HG03565 (cell line): ENCODE measurements around the gene PRSS56.
"Not testable (repeated sequence)": the region's sequence is repeated elsewhere in the genome, so short reads cannot be mapped to it uniquely, and the experiment has no call there.

Source experiments
- ATAC-seq: cut with Tn5 transposase; IDR thresholded peaks from one replicate; pipeline ENCODE4 v1.9.1; 2021; ENCODE audit warnings: mild to moderate bottlenecking, moderate library complexity; ENCODE audit not compliant: unreplicated experiment

The PRSS56 gene

GRCh38 chr2:232524771-232525170 lies 4.6 kb downstream of the PRSS56 start:
- ATAC-seq: no peak

DNA sequence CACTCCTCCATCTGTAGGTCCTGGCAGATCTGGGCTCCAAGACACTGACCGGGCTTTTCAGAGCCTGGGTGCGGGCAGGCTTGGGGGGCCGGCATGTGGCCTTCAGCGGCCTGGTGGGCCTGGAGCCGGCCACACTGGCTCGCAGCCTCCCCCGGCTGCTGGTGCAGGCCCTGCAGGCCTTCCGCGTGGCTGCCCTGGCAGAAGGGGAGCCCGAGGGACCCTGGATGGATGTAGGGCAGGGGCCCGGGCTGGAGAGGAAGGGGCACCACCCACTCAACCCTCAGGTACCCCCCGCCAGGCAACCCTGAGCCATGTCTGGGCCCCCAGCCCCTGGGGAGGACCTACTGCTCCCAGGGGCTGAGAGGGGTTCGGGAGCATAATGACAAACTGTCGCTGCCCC lies 5.0 kb downstream of the PRSS56 start:
- ATAC-seq: no peak

DNA sequence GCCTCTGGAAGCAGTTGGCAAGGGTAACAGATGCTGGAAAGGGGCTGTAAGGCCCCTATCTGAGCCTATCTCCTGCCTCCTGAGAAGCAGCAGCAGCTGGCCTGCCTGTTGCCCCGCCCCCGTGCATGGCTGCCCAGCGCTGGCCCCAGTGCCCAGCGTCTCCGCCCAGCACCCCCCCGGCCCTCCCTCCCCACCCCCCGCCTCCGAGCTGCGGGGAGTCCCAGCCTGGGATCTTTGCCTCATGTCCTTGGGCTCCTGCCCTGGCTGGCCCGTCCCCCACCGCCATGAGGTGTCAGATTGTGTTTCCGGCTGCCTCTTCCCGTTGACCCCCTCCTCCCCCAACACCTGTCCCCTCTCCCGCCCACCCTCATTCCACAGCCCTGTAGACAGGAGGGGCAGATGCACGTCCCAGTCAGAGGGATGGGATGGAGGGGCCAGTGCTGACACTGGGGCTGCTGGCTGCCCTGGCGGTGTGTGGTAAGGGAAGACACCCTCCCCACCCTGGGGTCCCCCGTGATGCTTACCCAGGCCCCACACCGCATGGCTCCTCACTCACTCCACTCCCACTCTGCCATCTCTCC lies 5.7 kb downstream of the PRSS56 start, which contains the start of gene CHRND:
CHRND (plus strand) TSS at position 370 of the 581 bp plus-strand sequence; CDS start at position 426, 56 bp downstream.
- no peak for ATAC-seq

GRCh38 chr2:232526372-232526941 lies 6.3 kb downstream of the PRSS56 start:
- no peak for ATAC-seq

DNA sequence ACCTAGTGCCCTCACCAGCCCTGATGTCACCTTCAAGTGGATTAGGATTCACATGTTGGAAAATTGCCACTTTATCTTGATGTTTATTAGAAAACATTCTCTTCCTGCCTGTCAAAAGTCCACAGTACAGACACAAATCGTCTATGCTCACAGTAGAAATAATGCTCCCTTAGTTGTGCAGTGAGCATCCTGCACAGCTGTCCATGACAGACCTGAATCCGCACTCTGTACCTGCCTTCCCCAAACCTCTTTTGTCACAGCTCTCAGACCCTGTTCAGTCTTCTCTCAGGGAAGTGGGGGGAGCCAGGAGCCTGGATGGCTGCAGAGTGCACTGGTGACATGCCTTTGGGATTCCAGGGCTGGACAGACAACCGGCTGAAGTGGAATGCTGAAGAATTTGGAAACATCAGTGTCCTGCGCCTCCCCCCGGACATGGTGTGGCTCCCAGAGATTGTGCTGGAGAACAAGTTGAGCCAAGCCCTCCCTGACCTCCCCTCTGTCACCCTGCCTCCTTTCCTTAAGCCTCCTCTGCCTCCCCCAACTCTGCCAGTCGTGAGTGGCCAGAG lies 7.8 kb downstream of the PRSS56 start:
- ATAC-seq: no peak

DNA sequence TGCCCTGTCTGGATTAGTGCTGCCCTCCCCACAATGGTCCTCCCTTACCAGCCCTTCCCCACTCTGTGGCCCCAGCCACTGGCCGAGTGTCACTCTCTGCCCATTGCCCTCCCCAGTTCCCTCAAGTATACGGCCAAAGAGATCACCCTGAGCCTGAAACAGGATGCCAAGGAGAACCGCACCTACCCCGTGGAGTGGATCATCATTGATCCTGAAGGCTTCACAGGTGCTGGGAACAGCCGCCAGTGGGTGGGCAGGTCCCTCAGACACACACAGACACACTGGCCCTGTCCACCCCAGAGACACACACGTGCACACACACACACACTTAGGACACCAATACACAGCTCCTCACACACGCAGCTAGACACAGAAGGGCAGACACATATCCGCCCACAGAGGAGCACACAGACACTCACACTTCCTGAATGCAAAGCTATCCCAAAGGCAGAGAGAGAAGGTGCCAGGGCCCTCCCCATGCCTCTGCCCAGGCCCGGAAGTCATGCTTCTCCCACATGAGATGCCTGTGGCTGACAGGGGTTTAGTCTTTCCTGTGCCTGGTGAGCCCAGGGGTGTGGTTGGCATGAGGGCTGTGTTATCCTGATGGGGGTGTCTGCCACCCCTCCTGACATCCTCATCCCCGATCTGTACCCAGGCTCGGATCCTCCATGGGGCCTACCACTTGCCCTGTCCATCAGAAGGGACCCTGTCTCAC lies 8.7 kb downstream of the PRSS56 start:
- no peak for ATAC-seq

- no peak for ATAC-seq
These were observed 9.8 kb downstream of the PRSS56 start for GRCh38 chr2:232529806-232530547.

GRCh38 chr2:232530626-232531260 lies 10.6 kb downstream of the PRSS56 start:
- no peak for ATAC-seq

- ATAC-seq: no peak
These were observed 12.2 kb downstream of the PRSS56 start for GRCh38 chr2:232532419-232532818.

DNA sequence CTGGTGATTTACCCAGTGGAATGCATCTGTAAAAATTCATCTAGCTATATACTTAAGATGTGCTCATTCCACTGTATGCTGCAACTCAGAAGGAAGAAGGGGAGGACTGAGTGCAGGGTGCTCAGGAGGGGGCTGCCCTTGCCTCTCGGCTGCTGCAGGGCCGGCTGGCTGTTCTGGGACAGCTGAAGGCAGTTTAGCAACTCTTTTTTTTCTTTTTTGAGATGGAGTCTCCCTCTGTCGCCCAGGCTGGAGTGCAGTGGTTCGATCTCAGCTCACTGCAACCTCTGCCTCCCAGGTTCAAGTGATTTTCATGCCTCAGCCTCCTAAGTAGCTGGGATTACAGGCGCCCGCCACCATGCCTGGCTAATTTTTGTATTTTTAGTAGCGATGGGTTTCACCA lies 12.6 kb downstream of the PRSS56 start:
- not testable (repeated sequence) for ATAC-seq

- no peak for ATAC-seq
These were observed 13.9 kb downstream of the PRSS56 start for GRCh38 chr2:232533944-232534710.

- no peak for ATAC-seq
These were observed 14.9 kb downstream of the PRSS56 start for GRCh38 chr2:232534940-232535651.

GRCh38 chr2:232535761-232536530 lies 15.8 kb downstream of the PRSS56 start:
- ATAC-seq: no peak

DNA sequence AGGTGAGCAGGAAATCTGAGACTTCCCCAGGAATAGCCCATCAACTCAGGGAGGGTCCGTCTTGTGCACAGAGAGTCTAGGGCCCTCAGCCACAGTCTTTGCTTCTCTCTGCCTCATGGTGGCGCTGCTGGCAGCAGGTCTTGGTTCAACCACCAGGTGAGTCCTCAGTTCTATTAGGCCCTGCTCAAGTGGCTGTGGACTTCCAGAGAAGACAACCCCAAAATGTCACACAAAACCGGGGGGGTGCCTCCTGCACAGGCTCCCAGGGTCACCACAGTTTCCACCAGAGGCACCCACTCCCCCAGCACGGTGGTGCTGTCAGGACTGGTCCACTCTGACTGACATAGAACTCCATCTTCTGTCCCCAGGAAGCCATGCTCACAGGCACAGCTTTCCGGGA lies 16.9 kb downstream of the PRSS56 start:
- no peak for ATAC-seq

- ATAC-seq: no peak
These were observed 17.3 kb downstream of the PRSS56 start for GRCh38 chr2:232537499-232537898.

- no peak for ATAC-seq
These were observed 18.5 kb downstream of the PRSS56 start for GRCh38 chr2:232538671-232539070.

- no peak for ATAC-seq
These were observed 19.4 kb downstream of the PRSS56 start, which contains the start of gene CHRNG for GRCh38 chr2:232539298-232540231. TSS of gene CHRNG (plus strand) at chr2:232539692. CDS start at chr2:232539748, 56 bp downstream.
